Measurements from ENCODE around the gene UHRF1. TPM values are rescaled to one million over a fixed set of nuclear protein-coding genes. Genes with fewer than 3 reads are reported as not detected.

Gene UHRF1
- total RNA-seq, 4 donors from 2014 or later: 3.4 to 21.7 (median 11.5) TPM

GRCh38 chr19:4923276-4923747 is 14.0 kb downstream of the UHRF1 start:
- Histone ChIP-seq H3K9me3 (no peaks in the 10 kb centered on the region), H3K4me1 (no peaks in the 10 kb centered on the region), H3K27me3 (no peaks in the 10 kb centered on the region), H3K36me3 (no peaks in the 10 kb centered on the region), H3K4me3 (no peak overlapping the region), H3K27ac (no peak overlapping the region)
- WGBS, 2 donors: 91 to 92% methylated on average over 8 to 16 of the region's 21 CpGs
- intact Hi-C loops (cut with DNase I): no loop called here
- no peak for TF ChIP-seq CTCF (IDR thresholded peaks at IDR 0.05)
- no peak for TF ChIP-seq POLR2A (IDR thresholded peaks at IDR 0.05)
- DNase-seq: no peak

GRCh38 chr19:4929186-4929585 is 19.9 kb downstream of the UHRF1 start:
- peaks cover 0 to 6% (median 0%) of the 10 kb centered on the region in 3 donors for H3K36me3 ChIP-seq
- no peaks in the 10 kb centered on the region for H3K4me1 ChIP-seq
- intact Hi-C loops (cut with DNase I): no loop called here
- WGBS, 2 donors: 95% methylated on average over 8 of the region's 22 CpGs; no CpG with 5 or more reads in 1 of the 2 donors
- no peak overlapping the region for H3K4me3 ChIP-seq
- TF ChIP-seq POLR2A (IDR thresholded peaks at IDR 0.05) (no peak), CTCF (IDR thresholded peaks at IDR 0.05) (no peak)
- DNase-seq: no peak
- no peaks in the 10 kb centered on the region for H3K9me3 ChIP-seq
- no peak overlapping the region for H3K27ac ChIP-seq
- no peaks in the 10 kb centered on the region for H3K27me3 ChIP-seq

- H3K4me3 ChIP-seq: no peak overlapping the region
- DNase-seq: no peak
- WGBS, 2 donors: 86 to 95% methylated on average over 4 to 17 of the region's 28 CpGs
- H3K27ac ChIP-seq: no peak overlapping the region
- no peaks in the 10 kb centered on the region for H3K27me3 ChIP-seq
- intact Hi-C loops (cut with DNase I): no loop called here
- H3K9me3 ChIP-seq: no peaks in the 10 kb centered on the region
- no peaks in the 10 kb centered on the region for H3K4me1 ChIP-seq
- TF ChIP-seq POLR2A (IDR thresholded peaks at IDR 0.05): no peak
- TF ChIP-seq CTCF (IDR thresholded peaks at IDR 0.05): no peak
- H3K36me3 ChIP-seq: peaks cover 0 to 6% (median 0%) of the 10 kb centered on the region in 3 donors
These were observed 21.4 kb downstream of the UHRF1 start for GRCh38 chr19:4930664-4931063.

GRCh38 chr19:4932711-4933110 is 23.4 kb downstream of the UHRF1 start:
- Histone ChIP-seq H3K27ac (no peak overlapping the region), H3K27me3 (no peaks in the 10 kb centered on the region), H3K4me1 (no peaks in the 10 kb centered on the region), H3K4me3 (no peak overlapping the region), H3K36me3 (peaks cover 0 to 6% (median 0%) of the 10 kb centered on the region in 3 donors), H3K9me3 (no peaks in the 10 kb centered on the region)
- 93 to 96% methylated on average over 11 to 23 of the region's 32 CpGs for WGBS, 2 donors
- TF ChIP-seq CTCF (IDR thresholded peaks at IDR 0.05) (no peak), POLR2A (IDR thresholded peaks at IDR 0.05) (no peak)
- intact Hi-C loops (cut with DNase I): no loop called here
- DNase-seq: no peak

GRCh38 chr19:4933528-4933927 is 24.2 kb downstream of the UHRF1 start:
- H3K9me3 ChIP-seq: no peaks in the 10 kb centered on the region
- DNase-seq: no peak
- 52 to 75% methylated on average over 7 of the region's 7 CpGs for WGBS, 2 donors
- no peak overlapping the region for H3K4me3 ChIP-seq
- H3K4me1 ChIP-seq: no peaks in the 10 kb centered on the region
- intact Hi-C loops (cut with DNase I): no loop called here
- peaks cover 0 to 6% (median 0%) of the 10 kb centered on the region in 3 donors for H3K36me3 ChIP-seq
- no peaks in the 10 kb centered on the region for H3K27me3 ChIP-seq
- no peak for TF ChIP-seq POLR2A (IDR thresholded peaks at IDR 0.05)
- no peak for TF ChIP-seq CTCF (IDR thresholded peaks at IDR 0.05)
- H3K27ac ChIP-seq: no peak overlapping the region

Data from esophagus squamous epithelium (tissue), 5 donors.